ENCODE results near the gene CALCOCO1.

- TF ChIP-seq, protein P1, sequence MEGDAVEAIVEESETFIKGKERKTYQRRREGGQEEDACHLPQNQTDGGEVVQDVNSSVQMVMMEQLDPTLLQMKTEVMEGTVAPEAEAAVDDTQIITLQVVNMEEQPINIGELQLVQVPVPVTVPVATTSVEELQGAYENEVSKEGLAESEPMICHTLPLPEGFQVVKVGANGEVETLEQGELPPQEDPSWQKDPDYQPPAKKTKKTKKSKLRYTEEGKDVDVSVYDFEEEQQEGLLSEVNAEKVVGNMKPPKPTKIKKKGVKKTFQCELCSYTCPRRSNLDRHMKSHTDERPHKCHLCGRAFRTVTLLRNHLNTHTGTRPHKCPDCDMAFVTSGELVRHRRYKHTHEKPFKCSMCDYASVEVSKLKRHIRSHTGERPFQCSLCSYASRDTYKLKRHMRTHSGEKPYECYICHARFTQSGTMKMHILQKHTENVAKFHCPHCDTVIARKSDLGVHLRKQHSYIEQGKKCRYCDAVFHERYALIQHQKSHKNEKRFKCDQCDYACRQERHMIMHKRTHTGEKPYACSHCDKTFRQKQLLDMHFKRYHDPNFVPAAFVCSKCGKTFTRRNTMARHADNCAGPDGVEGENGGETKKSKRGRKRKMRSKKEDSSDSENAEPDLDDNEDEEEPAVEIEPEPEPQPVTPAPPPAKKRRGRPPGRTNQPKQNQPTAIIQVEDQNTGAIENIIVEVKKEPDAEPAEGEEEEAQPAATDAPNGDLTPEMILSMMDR (IDR thresholded peaks at IDR 0.05; ENCODE audit: low read depth, low read length) = no peak
- no peak for TF ChIP-seq EZH2phosphoT487 (IDR thresholded peaks at IDR 0.05; ENCODE audit: low read depth)
Measured at GRCh38 chr12:53714004-53714403, 13.2 kb downstream of the CALCOCO1 start.

Data from OCI-LY3 (cell line).